ENCODE measurements around the gene P4HA3.

DNA sequence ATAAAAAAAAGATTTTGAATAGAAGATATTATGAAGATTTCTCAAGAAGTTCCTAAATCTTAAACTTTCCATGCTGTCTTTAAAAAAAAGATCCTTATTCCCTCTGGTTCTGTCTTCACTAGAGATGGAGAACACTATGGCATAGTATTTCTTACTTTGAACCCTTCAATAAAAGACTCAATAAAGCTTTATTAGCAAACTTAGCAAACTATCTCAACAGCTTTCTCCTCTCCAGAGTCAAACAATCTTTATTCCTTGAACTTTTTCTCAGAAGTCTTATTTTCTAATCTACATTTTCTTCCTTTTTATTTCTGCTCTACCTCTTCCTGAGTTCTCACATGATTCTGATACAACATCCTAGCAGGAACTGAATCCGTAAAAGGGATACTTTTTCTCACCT lies 21.8 kb upstream of the P4HA3 start:
- TF ChIP-seq POLR2A (IDR thresholded peaks at IDR 0.05; ENCODE audit: low read depth, low read length) (no peak), POLR2AphosphoS5 (IDR thresholded peaks at IDR 0.05; ENCODE audit: low read depth, low read length) (no peak)
